Neural cell (in vitro differentiated cells): ENCODE measurements around the gene LKAAEAR1.

Source experiments
- EP300 ChIP-seq: fragments of 450-650 bp; conservative IDR thresholded peaks from 2 replicates; pipeline ENCODE4 v1.6.1; 2014; ENCODE audit warnings: antibody characterized with exemption, mild to moderate bottlenecking, moderate library complexity; ENCODE audit not compliant: poor library complexity, severe bottlenecking
- SMC3 ChIP-seq: fragments of 450-650 bp; conservative IDR thresholded peaks from 2 replicates; pipeline ENCODE4 v1.6.1; 2014; ENCODE audit warnings: antibody characterized with exemption, mild to moderate bottlenecking, moderate library complexity; ENCODE audit not compliant: poor library complexity

DNA sequence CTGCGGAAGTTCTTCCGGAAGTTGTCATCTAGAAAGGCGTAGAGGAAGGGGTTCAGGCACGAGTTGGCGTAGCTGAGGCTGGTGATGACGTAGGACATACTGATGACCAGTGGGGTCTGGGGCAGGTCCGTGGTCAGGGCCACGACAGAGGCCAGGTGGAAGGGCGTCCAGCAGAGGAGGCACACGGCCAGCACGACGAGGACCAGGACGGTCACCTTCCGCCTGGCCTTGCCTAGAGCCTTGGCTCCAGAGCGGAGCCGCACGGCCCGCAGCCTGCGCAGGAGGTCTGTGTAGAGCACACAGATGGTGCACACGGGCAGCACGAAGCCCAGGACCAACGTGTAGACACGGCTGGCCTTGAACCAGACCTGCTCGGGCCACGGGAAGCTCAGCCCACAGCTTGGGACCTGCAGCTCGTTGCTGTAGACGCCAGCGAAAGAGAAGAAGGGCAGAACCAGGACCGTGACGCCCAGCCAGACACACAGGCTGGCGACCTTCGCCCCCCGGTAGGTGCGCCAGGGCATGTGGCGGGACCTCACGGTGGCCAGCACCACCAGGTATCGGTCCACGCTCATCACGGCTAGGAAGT lies 21.7 kb upstream of the LKAAEAR1 start:
- no peak for TF ChIP-seq EP300
- no peak for TF ChIP-seq SMC3
